Activated T-cell treated with anti-CD3 and anti-CD28 coated beads for 1 hour (primary cell): ENCODE results near the gene ALS2.
"Not testable (repeated sequence)": the region's sequence is repeated elsewhere in the genome, so short reads cannot be mapped to it uniquely, and the experiment has no call there.

ENCODE experiments used
- DNase-seq: peaks from one replicate; pipeline ENCODE4 v3.0.0-alpha.2; 2020; ENCODE audit warnings: low read depth

Gene ALS2

GRCh38 chr2:201793631-201794030 lies 12.9 kb upstream of the ALS2 start:
- no peak for DNase-seq

GRCh38 chr2:201790989-201791388 lies 10.3 kb upstream of the ALS2 start:
- DNase-seq, result no peak

GRCh38 chr2:201790291-201790690 lies 9.6 kb upstream of the ALS2 start:
- no peak for DNase-seq

- DNase-seq, result no peak
These were observed 8.7 kb upstream of the ALS2 start for GRCh38 chr2:201789395-201789794.

GRCh38 chr2:201788371-201788770 lies 7.6 kb upstream of the ALS2 start:
- DNase-seq, result no peak

- no peak for DNase-seq
These were observed 5.7 kb upstream of the ALS2 start for GRCh38 chr2:201786471-201786870.

GRCh38 chr2:201785135-201785534 lies 4.4 kb upstream of the ALS2 start:
- DNase-seq, result no peak

GRCh38 chr2:201784563-201784962 lies 3.8 kb upstream of the ALS2 start:
- DNase-seq, result no peak

- DNase-seq, result no peak
These were observed 871 bp upstream of the ALS2 start for GRCh38 chr2:201781557-201782051.

GRCh38 chr2:201779901-201780673 lies 646 bp downstream of the ALS2 start:
- DNase-seq, result no peak

GRCh38 chr2:201777869-201778268 lies 2.9 kb downstream of the ALS2 start:
- no peak for DNase-seq

- no peak for DNase-seq
These were observed 3.7 kb downstream of the ALS2 start for GRCh38 chr2:201777043-201777442.

- DNase-seq, result no peak
These were observed 5.4 kb downstream of the ALS2 start for GRCh38 chr2:201775326-201775725.

GRCh38 chr2:201774546-201774945 lies 6.2 kb downstream of the ALS2 start:
- no peak for DNase-seq

- no peak for DNase-seq
These were observed 6.7 kb downstream of the ALS2 start for GRCh38 chr2:201773990-201774389.

- DNase-seq, result no peak
These were observed 10.9 kb downstream of the ALS2 start for GRCh38 chr2:201769666-201770373.

GRCh38 chr2:201768918-201769317 lies 11.8 kb downstream of the ALS2 start:
- DNase-seq, result no peak

- DNase-seq, result no peak
These were observed 14.9 kb downstream of the ALS2 start for GRCh38 chr2:201765799-201766198.

GRCh38 chr2:201764469-201764868 lies 16.3 kb downstream of the ALS2 start:
- DNase-seq, result not testable (repeated sequence)

GRCh38 chr2:201761101-201761500 lies 19.6 kb downstream of the ALS2 start:
- DNase-seq, result no peak

- no peak for DNase-seq
These were observed 21.2 kb downstream of the ALS2 start for GRCh38 chr2:201759567-201759966.

GRCh38 chr2:201758873-201759272 lies 21.9 kb downstream of the ALS2 start:
- no peak for DNase-seq

- DNase-seq, result no peak
These were observed 22.5 kb downstream of the ALS2 start for GRCh38 chr2:201758234-201758633.
